HL-60 (cell line): ENCODE data around the gene HRC.
"Not testable (repeated sequence)": the region's sequence is repeated elsewhere in the genome, so short reads cannot be mapped to it uniquely, and the experiment has no call there.

Experiments used
- DNase-seq, 2 experiments: peaks; one replicate each; pipeline ENCODE4 v3.0.0-alpha.2; 2010 to 2020; ENCODE audit warnings: low read depth in 1 of 2, low spot score in 1 of 2
- H3K27ac ChIP-seq: fragments of 250-450 bp; sonication (Bioruptor Pico); replicated peaks from 2 replicates; pipeline ENCODE4 v1.5.1; 2020; ENCODE audit warnings: mild to moderate bottlenecking, moderate library complexity
- H3K27me3 ChIP-seq: fragments of 250-450 bp; sonication (Bioruptor Pico); 2 replicates; pipeline ENCODE4 v1.5.1; 2021; ENCODE audit warnings: mild to moderate bottlenecking, moderate library complexity; ENCODE audit not compliant: insufficient read depth, poor library complexity, severe bottlenecking
- H3K4me3 ChIP-seq: replicated peaks from 2 replicates; pipeline ENCODE4 v1.5.1; 2011; ENCODE audit warnings: mild to moderate bottlenecking, control low read depth, low read length; ENCODE audit not compliant: insufficient read depth
- CTCF ChIP-seq: IDR thresholded peaks from one replicate; pipeline ENCODE4 v1.5.1; 2011; ENCODE audit warnings: low read length, control low read depth, inconsistent platforms; ENCODE audit not compliant: insufficient read depth
- GABPA ChIP-seq: IDR thresholded peaks from 2 replicates; pipeline ENCODE4 v1.6.1; 2012; ENCODE audit warnings: low read depth
- POLR2AphosphoS5 ChIP-seq: IDR thresholded peaks from 2 replicates; pipeline ENCODE4 v1.6.1; 2012; ENCODE audit warnings: low read depth
- REST ChIP-seq: IDR thresholded peaks from 2 replicates; pipeline ENCODE4 v1.6.1; 2012; ENCODE audit warnings: low read depth; ENCODE audit not compliant: insufficient replicate concordance
- SPI1 ChIP-seq: IDR thresholded peaks from 2 replicates; pipeline ENCODE4 v1.6.1; 2012; ENCODE audit warnings: low read depth, mild to moderate bottlenecking, borderline replicate concordance

HRC gene

DNA sequence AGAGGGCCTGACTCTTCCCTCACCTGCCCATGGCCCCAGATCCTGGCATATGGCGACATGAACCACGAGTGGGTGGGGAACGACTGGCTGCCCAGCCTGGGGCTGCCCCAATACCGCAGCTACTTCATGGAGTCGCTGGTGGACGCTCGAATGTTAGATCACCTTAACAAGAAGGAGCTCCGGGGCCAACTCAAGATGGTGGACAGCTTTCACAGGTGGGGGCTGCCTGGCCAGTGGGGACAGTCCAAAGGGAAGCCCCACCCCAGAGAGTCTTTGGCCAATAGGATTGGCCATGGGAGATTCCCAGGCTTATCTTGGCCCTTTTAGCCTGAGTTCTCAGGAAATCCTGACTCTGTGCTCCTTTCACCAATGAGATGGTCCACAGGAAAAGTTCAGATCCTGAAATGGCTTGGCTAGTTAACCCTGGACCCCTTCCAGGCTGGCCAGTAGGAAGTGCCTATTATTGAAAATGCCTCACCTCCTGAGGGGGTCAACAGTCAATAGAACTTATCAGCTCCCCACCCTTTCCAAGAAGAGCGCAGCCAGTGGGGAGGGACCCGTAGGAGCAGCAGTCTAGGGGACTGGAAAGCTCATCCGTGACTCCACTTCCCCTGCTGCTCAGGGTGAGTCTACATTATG, 7.0 kb downstream of the HRC start:
- H3K4me3 ChIP-seq = no peak overlapping the region
- TF ChIP-seq GABPA (no peak), REST (no peak), CTCF (no peak), POLR2AphosphoS5 (no peak), SPI1 (no peak)
- H3K27ac ChIP-seq = no peak overlapping the region

GRCh38 chr19:49146408-49146770, 8.8 kb downstream of the HRC start:
- H3K4me3 ChIP-seq, H3K27ac ChIP-seq: not testable (repeated sequence)
- H3K27me3 ChIP-seq = peaks cover 30% of the 10 kb centered on the region
- DNase-seq = peak in 1 of 2 experiments; percentile 19

More for the DNA sequence above, 7.0 kb downstream of the HRC start:
- peaks cover 39% of the 10 kb centered on the region for H3K27me3 ChIP-seq
- no peak for DNase-seq

DNA sequence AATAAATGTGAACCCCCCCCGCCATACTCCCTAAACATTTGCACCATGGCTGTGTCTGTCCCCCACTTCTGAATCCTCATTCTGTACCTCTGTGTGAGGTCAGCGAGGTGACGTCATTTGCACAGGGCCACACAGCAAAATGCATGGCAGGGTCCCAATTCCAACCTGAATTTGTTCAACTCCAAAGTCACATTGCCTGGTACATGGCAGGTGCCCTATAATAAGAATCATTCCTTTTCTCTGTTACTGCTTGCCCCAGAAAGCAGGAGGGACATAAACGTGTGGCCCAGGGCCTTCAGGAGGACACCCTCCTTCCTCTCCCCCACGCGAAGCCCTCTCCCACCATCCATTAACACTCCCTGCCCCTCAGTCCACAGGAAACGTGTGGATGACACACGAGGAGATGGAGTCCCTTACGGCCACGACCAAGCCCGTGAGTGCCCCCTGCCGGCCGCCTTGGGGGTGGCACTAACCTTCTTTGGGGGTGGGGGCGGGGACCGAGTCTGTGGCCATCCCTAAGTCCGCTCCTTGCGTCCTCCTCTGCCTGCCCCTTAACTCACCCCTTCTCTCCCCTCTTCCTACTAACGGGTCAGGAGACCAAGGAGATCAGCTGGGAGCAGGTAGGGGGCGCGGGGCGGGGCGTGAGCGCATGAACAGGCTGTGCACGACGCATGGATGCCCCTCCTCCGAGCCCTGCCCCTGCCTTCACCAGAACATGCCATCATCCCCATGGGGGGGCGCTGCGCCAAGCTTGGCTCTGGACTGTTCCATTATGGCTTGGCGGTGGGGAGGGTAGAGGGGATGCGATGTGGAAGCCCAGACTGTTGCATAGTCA, 9.4 kb downstream of the HRC start:
- no peak overlapping the region; the same call in 1 of the 2 replicates for H3K4me3 ChIP-seq
- no peak overlapping the region for H3K27ac ChIP-seq
- DNase-seq = peak; percentile 44 to 67
- peaks cover 25% of the 10 kb centered on the region for H3K27me3 ChIP-seq
- TF ChIP-seq CTCF (peak; percentile 65), POLR2AphosphoS5 (no peak)

DNA sequence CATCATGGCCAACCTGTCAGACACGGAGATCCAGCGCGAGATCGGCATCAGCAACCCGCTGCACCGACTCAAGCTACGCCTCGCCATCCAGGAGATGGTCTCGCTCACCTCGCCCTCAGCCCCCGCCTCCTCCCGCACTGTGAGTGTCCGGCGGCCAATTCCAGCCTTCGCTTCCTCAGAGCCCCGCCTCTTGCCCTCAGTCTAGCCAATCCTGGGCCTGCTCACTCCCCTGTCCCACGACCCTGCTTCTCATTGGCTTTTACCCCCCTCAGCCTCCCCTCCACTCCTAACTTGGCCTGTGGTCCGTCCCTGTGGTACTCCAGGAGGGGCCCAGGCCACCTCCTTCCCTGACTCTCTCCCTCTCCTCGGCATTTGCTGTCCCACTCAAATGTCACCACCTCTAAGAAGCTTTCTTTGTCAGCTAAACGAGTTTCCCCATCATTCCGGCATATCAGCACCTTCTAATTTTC, 12.3 kb downstream of the HRC start:
- no peak overlapping the region for H3K4me3 ChIP-seq

More for the DNA sequence above, 12.3 kb downstream of the HRC start:
- TF ChIP-seq GABPA (no peak), SPI1 (no peak), REST (no peak), POLR2AphosphoS5 (no peak), CTCF (no peak)
- Histone ChIP-seq H3K27me3 (peaks cover 2% of the 10 kb centered on the region), H3K27ac (no peak overlapping the region)
- DNase-seq = no peak
